Right lobe of liver (tissue), 4 donors: Measurements from ENCODE around the gene SULT1C2.

Experiments
- CTCF ChIP-seq, 4 donors: fragments of 200-600 bp in 3 of 4; fragments of 450-650 bp in 1 of 4; IDR thresholded peaks; one replicate each; pipeline versions ENCODE4 v1.5.1 to v1.8.0; 2016 to 2022; ENCODE audit warnings: antibody characterized with exemption in 4 of 4, mild to moderate bottlenecking in 2 of 4
- POLR2A ChIP-seq: fragments of 450-650 bp; IDR thresholded peaks from one replicate; pipeline ENCODE4 v1.6.1; 2017; ENCODE audit warnings: antibody characterized with exemption, mild to moderate bottlenecking
- donor health status: DM: no; HTN: no; CAD: no.
- donor health status: DM: no; HTN: no; CAD: no.
- donor health status: DM: no; HTN: yes; CAD: no.

DNA sequence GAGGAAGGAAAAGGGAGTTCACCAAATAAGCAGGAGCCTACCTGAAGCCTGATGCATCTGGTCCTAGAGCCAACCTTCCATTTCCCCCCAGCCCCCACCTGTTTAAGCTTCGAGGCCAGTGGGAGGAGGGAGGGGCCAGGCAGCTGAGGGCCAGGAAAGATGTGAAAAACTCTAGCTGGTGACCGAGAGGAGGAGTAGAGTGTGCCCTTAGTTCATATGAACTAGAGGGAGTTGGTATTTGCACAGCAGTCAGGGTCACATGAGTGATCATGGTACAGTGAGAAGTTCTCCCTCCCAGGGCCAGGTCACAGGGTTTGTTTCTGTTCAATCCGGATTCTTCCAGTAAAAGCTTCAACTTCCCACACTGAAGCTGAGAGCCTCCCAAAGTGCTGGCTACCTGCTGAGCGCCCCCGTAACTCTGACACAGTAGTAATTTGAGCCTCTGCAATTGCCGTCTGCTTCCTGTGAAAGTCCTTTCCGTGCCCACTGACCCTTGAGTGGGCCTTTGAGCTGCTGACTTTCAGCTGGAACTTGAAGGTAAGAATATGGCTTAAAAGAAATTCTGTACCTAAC lies at the start of gene SULT1C2:
- TF ChIP-seq CTCF (IDR thresholded peaks at IDR 0.05): no peak
- no peak for TF ChIP-seq POLR2A
